Stimulated activated CD4-positive, alpha-beta T cell treated with anti-CD3 and anti-CD28 coated beads, TNF-alpha, amount 100 ng/mL, for 1 hour (primary cell): ENCODE data around the gene TRAF7.

Experiments
- DNase-seq, 3 donors: peaks; one replicate each; pipeline ENCODE4 v3.0.0-alpha.2; 2020; ENCODE audit warnings: low read depth in 3 of 3, low spot score in 1 of 3

TRAF7 gene

GRCh38 chr16:2147378-2147777 lies 8.2 kb upstream of the TRAF7 start:
- DNase-seq = no peak

- no peak for DNase-seq
Observed at GRCh38 chr16:2147981-2148671, 7.5 kb upstream of the TRAF7 start, which contains the start of gene RAB26. RAB26 (plus strand) TSS chr16:2148625; CDS start chr16:2148784, 159 bp downstream.

DNA sequence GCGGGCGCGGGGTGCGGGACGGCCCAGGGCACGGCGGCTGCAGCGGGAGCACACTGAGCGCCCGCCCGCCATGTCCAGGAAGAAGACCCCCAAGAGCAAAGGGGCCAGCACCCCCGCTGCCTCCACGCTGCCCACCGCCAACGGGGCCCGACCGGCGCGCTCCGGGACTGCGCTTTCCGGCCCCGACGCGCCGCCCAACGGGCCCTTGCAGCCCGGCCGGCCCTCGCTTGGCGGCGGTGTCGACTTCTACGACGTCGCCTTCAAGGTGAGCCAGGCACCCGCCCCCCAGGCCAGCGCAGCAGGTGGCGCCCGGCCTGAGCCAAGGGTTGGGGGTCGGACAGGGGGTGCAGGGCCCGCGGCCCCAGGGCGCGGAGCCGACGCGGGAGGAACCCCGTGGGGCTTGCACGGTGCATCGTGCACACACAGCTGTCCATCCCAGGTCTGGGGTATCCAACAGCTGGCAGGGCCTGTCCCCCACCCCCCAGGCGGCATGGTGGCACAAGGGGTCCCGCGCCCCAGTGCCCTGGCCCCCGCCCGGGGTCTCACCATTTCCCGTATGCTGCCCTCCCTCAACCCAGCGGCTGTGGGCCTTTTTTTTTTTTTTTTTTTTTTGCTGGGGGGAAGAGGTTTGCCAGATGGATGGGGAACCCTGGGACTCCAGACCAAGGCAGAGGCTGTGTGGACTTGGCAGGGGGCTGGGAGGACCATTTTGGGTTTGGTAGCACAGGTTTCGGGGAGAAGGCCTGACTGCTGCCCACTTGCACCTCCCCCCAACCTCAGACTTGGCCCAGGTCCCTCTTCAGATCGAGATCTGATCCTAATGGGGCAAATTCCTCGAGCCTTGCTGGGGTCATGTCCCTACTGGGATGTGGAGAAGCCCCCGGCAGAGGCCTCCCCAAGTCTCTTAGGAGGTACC lies 6.6 kb upstream of the TRAF7 start:
- DNase-seq = no peak

DNA sequence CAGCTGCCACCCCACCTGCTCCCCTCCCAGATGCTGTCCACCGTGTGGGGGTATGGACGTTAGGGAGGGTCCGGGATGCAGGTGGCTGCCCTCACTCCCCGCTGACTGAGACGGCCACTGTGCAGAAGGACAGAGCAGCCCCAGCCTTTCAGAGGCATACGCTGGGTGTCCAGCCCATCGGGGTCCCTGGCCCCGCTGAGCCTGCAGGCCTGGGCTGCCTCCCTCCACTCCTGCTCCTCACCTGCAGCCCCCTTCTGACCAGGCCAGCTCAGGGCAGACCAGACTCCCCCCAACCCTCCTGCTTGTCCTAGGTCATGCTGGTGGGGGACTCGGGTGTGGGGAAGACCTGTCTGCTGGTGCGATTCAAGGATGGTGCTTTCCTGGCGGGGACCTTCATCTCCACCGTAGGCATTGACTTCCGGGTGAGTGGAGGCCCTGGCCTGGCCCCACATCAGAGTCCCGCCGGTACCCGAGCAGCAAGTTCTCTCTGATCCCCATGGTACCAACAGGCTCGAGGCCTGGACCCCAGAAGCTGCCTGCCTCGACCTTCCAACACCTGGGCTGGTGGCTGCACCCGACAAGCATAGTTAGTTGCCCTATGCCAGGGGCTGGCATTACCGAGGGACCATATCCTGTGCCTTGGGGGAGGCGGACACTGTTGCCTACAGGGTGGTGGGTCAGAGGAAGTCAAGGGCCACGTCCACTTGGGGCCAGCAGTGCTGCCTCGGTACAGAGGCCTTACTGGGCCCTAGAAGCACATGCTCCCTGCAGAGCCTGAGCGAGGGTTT lies 5.8 kb upstream of the TRAF7 start:
- DNase-seq = no peak

DNA sequence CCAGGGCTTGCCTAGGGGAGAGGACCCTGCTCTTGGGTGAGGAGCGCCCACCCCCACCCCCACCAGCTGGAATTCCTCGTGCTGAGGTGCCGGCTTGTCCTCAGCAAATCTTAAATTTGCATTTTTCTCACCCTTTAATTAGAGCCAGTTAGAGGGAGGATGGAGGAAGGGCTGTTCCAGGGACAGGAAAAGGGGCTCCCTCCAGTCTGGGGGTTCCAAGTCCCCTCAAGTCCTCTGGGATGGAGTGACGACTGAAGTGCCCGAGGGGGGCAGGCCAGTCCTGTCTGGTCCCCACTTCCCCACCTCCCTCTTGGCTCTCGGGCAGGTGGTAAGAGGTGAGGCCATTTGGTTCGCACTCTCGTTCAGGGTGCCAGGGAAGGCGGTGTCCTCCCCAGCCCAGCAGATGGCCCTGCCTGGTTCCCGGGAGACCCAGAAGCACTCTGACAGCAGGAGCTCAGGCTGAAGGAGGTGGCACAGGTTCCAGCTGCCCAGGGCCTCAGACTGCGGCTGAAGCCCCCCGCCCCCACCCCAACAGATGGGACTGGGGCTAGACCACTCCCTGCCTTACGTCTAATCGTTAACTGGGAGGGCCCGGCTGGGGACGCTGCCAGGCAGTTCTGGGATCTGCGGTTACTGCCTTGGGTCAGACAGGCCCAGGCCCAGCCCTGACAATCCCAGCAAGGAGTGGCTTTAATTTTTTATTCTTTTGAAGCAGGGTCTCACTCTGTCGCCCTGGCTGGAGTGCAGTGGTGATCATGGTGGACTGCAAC lies 5.0 kb upstream of the TRAF7 start:
- no peak for DNase-seq

DNA sequence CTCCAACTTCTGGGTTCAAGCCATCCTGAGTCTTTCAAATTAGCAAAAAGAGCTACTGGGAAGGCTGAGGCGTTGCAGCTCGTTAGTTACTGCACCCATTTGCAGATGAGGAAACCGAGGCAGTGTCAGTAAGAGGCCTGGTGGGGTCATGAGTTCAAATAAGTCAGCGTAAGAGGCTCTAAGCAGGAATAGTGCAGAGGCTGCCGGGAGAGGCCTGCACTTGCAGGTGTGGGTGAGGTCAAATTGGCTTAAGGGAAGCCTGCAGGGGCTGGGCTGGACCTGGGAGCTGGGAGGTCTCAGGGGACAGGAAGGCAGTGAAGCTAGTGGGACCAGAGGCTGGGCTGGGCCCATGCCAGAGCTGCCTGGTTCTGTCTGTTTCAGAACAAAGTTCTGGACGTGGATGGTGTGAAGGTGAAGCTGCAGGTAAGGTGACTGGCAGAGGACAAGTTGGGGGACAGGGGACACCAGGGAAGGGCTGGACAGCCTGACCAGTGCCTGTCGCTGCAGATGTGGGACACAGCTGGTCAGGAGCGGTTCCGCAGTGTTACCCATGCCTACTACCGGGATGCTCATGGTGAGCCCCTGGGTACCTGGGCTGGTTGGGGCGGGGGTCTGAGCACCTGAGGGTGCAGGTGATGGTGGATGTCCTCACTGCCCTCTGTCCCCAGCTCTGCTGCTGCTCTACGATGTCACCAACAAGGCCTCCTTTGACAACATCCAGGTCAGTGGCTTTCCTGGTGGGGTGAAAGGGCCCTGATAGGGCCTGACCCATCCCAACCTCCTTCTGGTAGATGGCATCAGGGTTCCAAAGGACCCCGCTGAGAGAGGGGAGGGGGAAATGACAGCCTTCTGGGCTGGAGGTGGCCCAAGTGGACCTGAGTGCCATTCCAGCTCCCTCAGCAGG lies 4.1 kb upstream of the TRAF7 start:
- DNase-seq = no peak

GRCh38 chr16:2152695-2153506 lies 2.7 kb upstream of the TRAF7 start:
- peak in 1 of 3 donors; percentile 36 for DNase-seq

GRCh38 chr16:2154533-2155090 lies 970 bp upstream of the TRAF7 start:
- no peak for DNase-seq

GRCh38 chr16:2155977-2156848 lies 631 bp downstream of the TRAF7 start:
- no peak for DNase-seq

DNA sequence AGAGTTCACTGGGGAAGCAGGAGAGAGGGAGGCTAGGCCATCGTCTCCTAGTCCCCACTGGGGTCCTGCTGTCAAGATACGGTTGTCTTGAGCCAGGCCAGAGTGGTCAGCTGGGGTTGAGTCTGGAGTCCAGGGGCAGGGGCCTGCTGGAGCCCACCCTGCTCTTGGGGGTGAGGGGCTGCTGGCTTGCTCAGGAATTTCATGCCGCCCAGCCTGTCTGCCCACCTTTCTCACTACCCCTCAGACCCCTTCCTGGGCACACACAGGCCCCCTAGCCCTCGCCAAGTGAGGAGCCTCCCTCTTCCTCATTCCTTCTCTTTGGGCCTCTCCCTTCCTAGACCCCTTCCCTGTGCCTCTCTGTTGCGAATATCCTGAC lies 1.3 kb downstream of the TRAF7 start:
- DNase-seq = no peak

GRCh38 chr16:2157480-2158261 lies 2.1 kb downstream of the TRAF7 start:
- no peak for DNase-seq

- no peak for DNase-seq
Observed at GRCh38 chr16:2158262-2158638, 2.7 kb downstream of the TRAF7 start.

DNA sequence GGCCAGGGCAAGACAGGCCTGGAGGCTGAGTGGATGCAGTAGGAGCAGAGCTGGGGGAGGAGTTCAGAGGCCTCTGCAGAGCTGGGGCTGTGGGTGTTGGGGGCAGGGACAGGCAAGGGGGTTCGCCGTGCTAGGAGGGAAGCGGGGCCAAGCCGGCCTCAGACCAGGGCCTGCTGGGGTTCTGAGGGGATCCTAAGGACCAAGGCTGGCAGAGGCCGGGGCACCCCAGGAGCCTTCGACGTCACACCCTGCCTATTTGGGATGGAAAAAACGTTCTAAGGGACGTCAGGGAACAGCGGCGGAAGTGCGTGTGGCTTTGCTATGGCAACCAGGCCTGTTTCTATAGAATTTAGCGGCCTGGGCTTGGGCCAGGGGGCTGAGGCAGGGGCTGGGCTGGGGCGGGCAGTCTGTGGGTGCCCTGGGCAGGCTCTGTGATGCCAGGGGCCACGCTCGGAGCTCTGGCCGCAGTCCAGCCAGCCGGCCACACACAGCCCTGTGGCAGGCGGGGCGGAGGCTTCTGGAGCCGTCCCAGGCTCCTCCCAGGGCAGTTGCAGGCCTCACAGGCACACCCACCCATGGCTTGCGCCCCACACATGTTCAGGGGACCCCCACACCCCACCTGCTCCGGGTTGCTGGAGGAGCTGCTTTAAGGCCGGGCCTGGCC lies 3.7 kb downstream of the TRAF7 start:
- no peak for DNase-seq

GRCh38 chr16:2160915-2161551 lies 5.5 kb downstream of the TRAF7 start:
- no peak for DNase-seq

DNA sequence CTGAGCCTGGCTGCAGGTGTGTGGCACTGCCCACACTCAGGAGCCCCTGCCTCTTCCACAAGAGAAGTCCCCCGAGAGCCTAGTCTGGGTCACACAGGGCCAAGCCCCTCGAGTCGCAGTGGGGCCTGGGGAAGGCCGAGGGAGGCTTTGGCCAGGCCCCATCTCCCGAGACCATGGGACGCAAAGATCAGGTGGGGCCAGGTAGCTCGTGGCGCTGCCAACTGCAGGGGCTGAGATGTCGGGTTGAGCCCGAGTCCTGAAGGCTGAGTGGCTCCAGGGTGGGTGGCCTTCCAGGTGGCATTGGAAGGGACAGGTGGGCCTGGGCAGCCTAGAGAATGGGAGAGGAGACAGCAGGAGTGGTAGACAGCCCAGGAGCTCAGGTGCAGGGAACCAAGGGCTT lies 6.3 kb downstream of the TRAF7 start:
- DNase-seq = no peak

GRCh38 chr16:2162676-2163118 lies 7.1 kb downstream of the TRAF7 start:
- no peak for DNase-seq
